ENCODE data around the gene ATP6V0A4. TPM values are rescaled to one million over a fixed set of nuclear protein-coding genes. Genes with fewer than 3 reads are reported as not detected.

ATP6V0A4 gene
- total and polyA plus RNA-seq, 2 of the 13 experiments (the other 11 are each of a cell fraction or from before 2014, with no cell fraction given): 0.24 to 0.25 TPM

DNA sequence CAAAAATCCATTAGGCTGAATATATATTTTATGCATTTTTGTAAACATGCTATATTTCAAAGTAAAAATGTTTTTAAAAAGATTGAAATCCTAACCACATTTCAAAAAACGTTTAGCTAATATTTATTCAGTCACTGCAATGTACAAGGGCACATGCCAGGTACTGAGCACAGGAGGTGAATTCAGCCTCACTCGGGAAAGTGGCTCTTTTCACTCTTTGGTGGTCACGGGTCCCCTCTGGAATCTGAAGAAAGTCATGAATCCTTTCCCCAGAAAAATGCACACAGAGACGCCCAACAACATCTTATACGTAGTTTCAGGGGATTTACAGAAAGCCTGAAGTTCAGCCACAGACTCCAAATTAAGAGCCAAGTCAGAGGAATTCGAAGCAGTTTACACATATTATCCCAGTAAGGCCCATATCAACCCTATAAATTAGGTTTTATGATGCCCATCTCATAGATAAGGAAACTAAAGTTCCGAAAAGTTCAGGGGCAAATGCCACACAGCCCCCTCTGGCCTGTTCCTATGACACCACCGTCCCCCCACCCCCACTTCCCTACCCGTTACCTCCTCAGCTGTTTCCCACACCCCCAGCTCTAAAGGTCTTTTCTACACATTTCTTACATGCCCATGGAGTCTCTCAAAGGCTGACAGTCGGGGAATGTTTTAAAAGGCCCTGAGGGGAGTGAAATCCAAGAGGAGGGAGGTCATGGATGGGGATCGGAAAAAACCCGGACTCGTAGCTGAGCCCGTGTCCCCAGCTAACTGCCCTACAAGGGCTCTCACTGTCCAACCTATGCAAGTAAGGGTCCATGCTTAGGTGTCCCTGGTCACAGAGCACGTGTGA lies 87.2 kb downstream of the ATP6V0A4 start:
- Histone ChIP-seq H3K27ac (ENCODE audit: extremely low read length, insufficient read depth, low read length) (no peak overlapping the region), H3K27me3 (ENCODE audit: control insufficient read depth in 1 of 2, insufficient read depth in 2 of 2, low read length in 2 of 2) (peaks cover 0 to 27% of the 10 kb centered on the region in 2 experiments; a peak in 3 of 5 replicates), H3K36me3 (replicated peaks in 1 of 2; ENCODE audit: control insufficient read depth in 1 of 2, insufficient read depth in 2 of 2, low read length in 2 of 2) (no peaks in the 10 kb centered on the region), H3K4me1 (ENCODE audit: insufficient read depth, low read length) (no peaks in the 10 kb centered on the region), H3K4me2 (ENCODE audit: low read depth, low read length) (no peak overlapping the region), H3K9me3 (ENCODE audit: low read length) (no peaks in the 10 kb centered on the region), H3K79me2 (ENCODE audit: insufficient read depth, low read length) (no peaks in the 10 kb centered on the region), H3K4me3 (replicated peaks in 1 of 3; ENCODE audit: insufficient read depth in 1 of 3, low read depth in 2 of 3, low read length in 3 of 3) (no peak overlapping the region), H2AFZ (ENCODE audit: low read length) (no peak overlapping the region), H4K20me1 (ENCODE audit: insufficient read depth, low read length) (no peaks in the 10 kb centered on the region), H3K9ac (ENCODE audit: insufficient read depth, low read depth, low read length) (no peak overlapping the region)
- intact Hi-C loops (cut with micrococcal nuclease; ENCODE audit: unreplicated experiment) (no loop called here), in situ Hi-C loops (cut with HindIII; ENCODE audit: extremely low pct_ligation_motif_present, low pct_unique_long_range_greater_than_20kb) (no loop called here)
- BruUV-seq (replicated peaks): no TSS peak
- TF ChIP-seq GZF1 (CRISPR knock-in tag; IDR thresholded peaks at IDR 0.05): no peak
- TF ChIP-seq TSC22D2 (CRISPR knock-in tag; IDR thresholded peaks at IDR 0.05; ENCODE audit: borderline replicate concordance): no peak
- TF ChIP-seq, protein P1, sequence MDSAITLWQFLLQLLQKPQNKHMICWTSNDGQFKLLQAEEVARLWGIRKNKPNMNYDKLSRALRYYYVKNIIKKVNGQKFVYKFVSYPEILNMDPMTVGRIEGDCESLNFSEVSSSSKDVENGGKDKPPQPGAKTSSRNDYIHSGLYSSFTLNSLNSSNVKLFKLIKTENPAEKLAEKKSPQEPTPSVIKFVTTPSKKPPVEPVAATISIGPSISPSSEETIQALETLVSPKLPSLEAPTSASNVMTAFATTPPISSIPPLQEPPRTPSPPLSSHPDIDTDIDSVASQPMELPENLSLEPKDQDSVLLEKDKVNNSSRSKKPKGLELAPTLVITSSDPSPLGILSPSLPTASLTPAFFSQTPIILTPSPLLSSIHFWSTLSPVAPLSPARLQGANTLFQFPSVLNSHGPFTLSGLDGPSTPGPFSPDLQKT (CRISPR knock-in tag; IDR thresholded peaks at IDR 0.05; ENCODE audit: borderline replicate concordance): no peak
- TF ChIP-seq NRL (CRISPR knock-in tag; IDR thresholded peaks at IDR 0.05; ENCODE audit: borderline replicate concordance): no peak
- no peak for TF ChIP-seq ZNF607 (CRISPR knock-in tag; IDR thresholded peaks at IDR 0.05; ENCODE audit: borderline replicate concordance)
- no peak for TF ChIP-seq IRX3 (CRISPR knock-in tag; IDR thresholded peaks at IDR 0.05; ENCODE audit: borderline replicate concordance, low read depth)
- TF ChIP-seq CENPX (CRISPR knock-in tag; IDR thresholded peaks at IDR 0.05): no peak
- POLR2A ChIA-PET: no interaction called here
- no peak for DNase-seq (ENCODE audit: low spot score)
- WGBS (ENCODE audit: low lambda C conversion rate): 26% methylated on average over 15 of the region's 15 CpGs
- no peak for ATAC-seq
- CTCF ChIA-PET (ENCODE audit: low intra/inter-chr PET ratio, low total read pairs): no interaction called here
- no peak for FAIRE-seq

Data from HepG2 (cell line).